Stimulated activated naive CD8-positive, alpha-beta T cell treated with anti-CD3 and anti-CD28 coated beads, Interleukin-15, Interleukin-2, amounts not matched to agents 100 U/mL and 50 U/mL, for 24 hours (primary cell): ENCODE measurements around the gene SPATA32.
"Not testable (repeated sequence)": the region's sequence is repeated elsewhere in the genome, so short reads cannot be mapped to it uniquely, and the experiment has no call there.

ENCODE experiments used
- ATAC-seq: fragments of 150-1000 bp; cut with Tn5 transposase; one replicate; pipeline ENCODE4 v1.10.0; 2021
- DNase-seq: peaks from one replicate; pipeline ENCODE4 v3.0.0; 2021

The SPATA32 gene, protein sequence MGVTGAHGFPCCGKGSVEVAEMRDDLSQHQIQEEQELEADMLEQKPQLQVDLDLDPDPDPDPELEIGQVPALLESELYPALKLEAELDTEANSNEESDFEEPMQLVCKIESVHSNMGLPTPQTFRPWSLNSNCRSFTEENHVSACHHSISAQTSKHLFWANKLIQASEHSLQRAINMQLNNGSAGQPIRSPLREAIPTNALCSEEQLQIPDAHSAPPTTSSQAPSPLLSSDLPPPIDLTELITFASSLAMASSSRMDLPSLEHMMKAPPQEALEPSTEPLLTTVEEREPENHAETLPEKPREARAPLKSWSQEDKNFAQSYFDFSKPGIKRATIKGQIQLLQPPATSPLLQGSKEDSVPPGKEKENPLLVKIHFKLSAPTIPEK

DNA sequence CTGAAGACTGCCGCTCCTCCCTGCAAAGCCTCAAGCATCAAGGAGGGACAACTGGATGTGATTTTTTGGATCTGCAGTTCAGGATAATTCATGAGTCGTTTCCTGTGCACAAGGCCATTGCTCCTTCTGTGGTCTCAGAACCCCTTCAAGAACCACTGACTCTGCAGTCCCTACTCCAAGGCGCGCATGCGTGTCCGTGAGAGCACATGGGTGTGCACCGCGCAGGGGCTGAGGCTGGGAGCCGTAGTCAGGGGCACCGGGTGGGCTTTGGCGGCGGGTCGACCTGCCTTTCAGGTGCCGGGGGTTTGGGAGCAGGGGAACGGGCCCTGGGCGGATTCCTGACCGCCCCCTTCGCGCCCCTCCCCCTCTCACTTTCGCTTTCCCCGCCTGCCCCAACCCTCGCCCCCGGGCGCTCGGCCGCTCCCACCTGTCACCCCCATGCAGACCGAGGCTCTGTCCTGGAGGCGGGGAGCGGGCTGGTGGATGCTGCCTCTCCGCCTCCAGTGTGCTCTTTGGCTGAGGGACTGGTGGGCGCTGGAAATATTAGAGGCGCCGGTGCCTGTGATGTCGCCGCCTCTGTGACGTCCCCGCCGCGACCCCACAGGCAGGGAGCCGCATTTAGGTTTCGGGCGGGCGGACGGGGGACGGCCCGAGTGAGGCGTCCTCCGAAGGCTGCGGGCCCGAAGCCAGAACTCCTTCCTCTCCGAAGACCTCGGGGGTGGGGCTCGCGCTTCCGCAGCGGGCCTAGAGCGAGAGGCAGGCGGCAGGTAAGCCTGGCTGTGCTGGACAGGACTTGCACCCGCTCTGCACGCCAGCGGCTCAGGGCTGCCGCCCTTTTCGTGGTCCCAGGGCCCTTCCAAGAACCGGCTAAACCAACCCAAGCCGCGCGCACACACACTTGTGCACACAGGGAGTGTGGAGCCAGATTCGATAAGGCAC is at the start of gene SPATA32:
TSS of gene SPATA32 (minus strand) at position 518 of the 939 bp plus-strand sequence. CDS start at position 440, 78 bp downstream.
- peak; percentile 81 for ATAC-seq
- peak; percentile 84 for DNase-seq

GRCh38 chr17:45311401-45311759 is 49.5 kb upstream of the SPATA32 start:
- DNase-seq (no peak), ATAC-seq (no peak)

GRCh38 chr17:45310380-45311324 is 48.8 kb upstream of the SPATA32 start:
- no peak for ATAC-seq
- no peak for DNase-seq

- no peak for ATAC-seq
Observed at GRCh38 chr17:45309400-45309799, 47.5 kb upstream of the SPATA32 start.

DNA sequence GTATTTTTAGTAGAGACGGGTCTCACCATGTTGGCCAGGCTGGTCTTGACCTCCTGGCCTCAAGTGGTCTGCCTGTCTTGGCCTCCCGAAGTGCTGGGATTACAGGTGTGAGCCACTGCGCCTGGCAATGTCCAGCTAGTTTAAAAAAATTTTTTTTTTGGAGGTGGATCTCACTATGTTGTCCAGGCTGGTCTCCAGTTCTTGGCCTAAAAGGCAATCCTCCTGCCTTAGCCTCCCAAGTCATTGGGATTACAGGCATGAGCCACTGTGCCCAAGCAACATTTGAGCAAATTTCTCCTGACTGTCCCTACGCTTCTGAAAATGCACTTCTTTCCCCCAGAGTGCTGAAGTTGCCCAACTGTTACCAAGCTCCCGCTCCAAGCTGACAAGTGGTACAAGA is 46.9 kb upstream of the SPATA32 start:
- no peak for ATAC-seq
- DNase-seq, result no peak

More at GRCh38 chr17:45309400-45309799, 47.5 kb upstream of the SPATA32 start:
- no peak for DNase-seq

- DNase-seq, result no peak
- no peak for ATAC-seq
Observed at GRCh38 chr17:45308016-45308365, 46.1 kb upstream of the SPATA32 start.

DNA sequence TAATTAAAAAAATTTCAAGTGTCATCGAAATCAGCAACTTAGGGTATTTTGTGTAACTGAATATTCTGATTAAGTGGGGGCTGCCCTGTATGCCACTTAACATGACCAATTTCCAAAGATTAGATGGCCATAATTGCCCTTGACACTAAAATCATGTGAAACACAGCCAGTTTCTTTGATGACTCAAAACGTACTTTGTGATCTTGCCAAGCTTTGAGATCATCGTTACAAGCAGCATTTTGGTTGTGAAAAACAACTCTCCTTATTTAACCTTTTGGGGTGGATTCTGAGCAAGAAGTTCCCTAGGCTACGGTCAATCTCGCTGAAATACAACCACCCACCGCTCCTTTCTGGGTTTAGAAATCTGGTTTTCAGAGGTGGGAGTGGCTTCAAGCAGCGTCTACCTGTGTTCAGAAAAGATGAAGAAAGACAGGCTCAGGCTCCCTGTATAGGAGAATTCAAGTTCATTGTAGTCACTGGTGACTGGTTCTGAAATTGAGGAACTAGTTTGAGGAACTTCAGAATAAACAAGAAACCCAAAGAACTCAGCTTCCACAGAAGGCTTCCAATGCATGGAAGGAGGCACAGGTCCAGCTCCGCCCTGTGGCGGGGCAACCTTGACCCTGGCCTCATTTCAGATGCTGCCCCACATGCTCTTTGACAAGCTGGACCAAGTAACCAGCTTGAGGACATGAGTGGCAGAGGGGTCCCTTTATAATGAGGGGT is 45.6 kb upstream of the SPATA32 start:
- DNase-seq, result peak; percentile 57
- peak; percentile 50 for ATAC-seq

DNA sequence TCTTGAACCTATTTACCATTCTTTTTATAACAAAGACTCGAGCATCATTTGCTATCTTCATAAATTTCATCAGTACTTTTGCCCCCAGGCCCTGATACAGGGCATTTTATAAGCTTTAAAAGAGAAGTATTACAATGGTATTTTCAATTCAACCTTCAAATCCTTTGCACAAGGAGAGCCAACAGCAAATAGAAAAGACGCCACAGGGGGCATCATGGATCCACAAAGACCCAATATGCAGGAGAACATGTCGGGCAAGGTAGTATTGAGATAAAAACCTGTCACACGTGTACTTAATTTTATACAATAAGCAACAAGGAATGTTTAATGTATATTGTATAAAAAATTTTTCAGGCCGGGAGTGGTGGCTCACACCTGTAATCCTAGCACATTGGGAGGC is 44.7 kb upstream of the SPATA32 start:
- no peak for ATAC-seq
- DNase-seq, result no peak

DNA sequence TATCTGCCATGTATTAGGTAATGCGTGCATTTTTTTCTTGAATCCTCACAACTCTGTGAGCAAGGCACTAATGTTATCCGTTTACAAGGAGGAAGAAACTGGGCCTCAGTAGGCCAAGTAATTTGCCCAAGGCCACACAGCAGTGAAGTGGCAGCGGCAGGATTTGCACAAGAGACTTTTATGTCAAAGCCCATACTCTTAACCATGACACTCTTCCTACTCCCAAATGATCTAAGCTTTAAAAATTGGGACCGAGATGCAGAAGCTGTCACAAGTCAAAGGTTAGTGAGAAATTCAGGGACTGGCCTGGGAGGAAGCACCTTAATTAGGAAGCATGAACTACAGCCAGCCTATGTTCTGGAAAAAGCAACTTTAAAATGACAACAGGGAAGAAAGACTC is 44.2 kb upstream of the SPATA32 start:
- ATAC-seq (no peak), DNase-seq (no peak)

DNA sequence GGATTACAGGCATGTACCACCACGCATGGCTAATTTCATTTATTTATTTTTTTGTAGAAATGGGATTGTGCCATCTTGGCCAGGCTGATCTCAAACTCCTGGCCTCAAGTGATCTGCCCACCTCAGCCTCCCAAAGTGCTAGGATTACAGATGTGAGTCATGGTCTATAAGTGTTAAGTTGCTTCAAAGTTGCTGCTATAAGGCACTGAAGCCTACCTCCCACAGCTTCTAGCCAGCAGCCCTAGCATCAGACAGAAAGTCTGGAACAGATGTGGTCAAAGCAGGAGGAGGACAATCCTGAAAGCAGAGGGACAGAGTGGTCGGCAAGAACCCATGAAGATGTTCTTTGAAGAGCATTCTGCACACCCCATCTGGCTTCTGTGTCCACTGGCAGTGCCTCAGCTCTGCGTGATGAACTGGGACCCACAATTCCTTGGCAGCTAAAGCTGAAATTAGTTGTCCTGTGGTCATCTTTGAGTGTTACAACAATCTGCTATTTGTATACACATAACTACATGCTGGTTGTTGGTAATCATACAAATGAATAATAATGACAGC is 43.7 kb upstream of the SPATA32 start:
- ATAC-seq, result no peak

GRCh38 chr17:45302649-45303173 is 40.8 kb upstream of the SPATA32 start:
- ATAC-seq (peak; percentile 53), DNase-seq (peak; percentile 58)

More for the DNA sequence above, 43.7 kb upstream of the SPATA32 start:
- no peak for DNase-seq

- not testable (repeated sequence) for DNase-seq, ATAC-seq
Observed at GRCh38 chr17:45302220-45302619, 40.3 kb upstream of the SPATA32 start.

DNA sequence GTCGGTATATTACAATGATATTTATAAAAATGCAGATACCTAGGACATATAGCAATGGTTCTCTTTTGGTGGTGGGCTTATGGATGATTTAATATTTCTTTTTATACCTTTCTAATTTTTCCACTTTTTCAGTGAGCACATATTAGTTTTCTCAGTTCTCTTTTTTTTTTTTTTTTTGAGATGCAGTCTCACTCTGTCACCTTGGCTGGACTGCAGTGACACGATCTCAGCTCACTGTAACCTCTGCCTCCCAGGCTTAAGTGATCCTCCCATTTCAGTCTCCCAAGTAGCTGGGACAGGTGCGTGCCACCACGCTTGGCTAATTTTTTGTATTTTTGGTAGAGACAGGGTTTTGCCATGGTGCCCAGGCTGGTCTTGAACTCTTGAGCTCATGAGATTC is 39.8 kb upstream of the SPATA32 start:
- DNase-seq, result no peak

DNA sequence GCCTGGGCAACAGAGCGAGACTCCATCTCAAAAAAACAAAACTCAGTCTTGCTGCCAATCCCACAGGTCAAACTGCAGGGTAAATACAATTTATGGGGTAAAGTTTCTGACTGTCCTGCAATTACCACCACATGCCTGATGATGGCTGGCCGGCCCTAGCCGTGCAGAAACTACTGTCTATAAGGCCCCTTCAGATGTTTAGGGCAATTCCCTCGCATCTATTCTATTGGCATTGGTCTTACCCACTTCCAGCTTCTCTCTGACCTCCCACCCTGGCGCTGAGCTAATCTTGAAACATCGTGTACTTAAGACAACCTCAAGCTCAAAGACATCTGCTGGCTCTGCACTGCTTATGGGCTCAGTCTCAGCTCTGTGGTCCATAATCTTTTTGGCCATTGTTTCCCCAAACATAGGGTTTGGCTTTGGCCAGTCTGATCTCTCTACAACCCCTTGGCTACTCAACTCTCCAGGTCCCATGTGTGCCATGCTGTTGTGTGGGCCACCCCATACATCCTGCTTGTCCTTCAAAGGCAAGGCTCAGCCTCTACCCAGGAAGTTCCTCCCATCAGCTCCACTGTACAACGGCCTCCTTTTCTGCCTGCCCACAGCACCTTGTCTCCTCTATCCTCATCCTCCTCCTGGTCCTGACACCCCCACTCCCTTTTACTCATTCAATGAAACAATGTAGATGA is 38.3 kb upstream of the SPATA32 start:
- no peak for DNase-seq
- no peak for ATAC-seq

More for the DNA sequence above, 39.8 kb upstream of the SPATA32 start:
- ATAC-seq, result no peak

DNA sequence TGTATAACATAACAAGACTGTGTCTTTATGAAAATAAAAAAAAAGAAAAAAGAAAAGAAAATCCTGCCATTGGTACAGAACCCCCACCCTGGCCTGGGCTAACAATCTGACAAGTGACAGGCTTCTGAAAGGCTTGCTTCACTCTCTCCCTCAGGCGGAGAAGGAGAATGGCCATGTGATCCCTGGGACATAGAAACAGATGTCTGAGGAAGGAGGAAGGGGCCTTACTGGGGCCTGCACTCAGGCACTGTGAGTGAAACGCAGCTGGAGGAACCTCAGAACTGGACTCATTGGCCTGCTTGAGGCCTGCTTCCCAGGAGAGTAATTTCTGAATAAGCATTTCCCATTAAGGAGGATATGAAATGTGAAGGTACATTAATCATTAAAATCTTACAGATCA is 37.5 kb upstream of the SPATA32 start:
- ATAC-seq (no peak), DNase-seq (no peak)

- DNase-seq (no peak), ATAC-seq (no peak)
Observed at GRCh38 chr17:45298546-45299285, 36.8 kb upstream of the SPATA32 start.

- ATAC-seq, result no peak
- DNase-seq, result no peak
Observed at GRCh38 chr17:45296833-45297124, 34.9 kb upstream of the SPATA32 start.

DNA sequence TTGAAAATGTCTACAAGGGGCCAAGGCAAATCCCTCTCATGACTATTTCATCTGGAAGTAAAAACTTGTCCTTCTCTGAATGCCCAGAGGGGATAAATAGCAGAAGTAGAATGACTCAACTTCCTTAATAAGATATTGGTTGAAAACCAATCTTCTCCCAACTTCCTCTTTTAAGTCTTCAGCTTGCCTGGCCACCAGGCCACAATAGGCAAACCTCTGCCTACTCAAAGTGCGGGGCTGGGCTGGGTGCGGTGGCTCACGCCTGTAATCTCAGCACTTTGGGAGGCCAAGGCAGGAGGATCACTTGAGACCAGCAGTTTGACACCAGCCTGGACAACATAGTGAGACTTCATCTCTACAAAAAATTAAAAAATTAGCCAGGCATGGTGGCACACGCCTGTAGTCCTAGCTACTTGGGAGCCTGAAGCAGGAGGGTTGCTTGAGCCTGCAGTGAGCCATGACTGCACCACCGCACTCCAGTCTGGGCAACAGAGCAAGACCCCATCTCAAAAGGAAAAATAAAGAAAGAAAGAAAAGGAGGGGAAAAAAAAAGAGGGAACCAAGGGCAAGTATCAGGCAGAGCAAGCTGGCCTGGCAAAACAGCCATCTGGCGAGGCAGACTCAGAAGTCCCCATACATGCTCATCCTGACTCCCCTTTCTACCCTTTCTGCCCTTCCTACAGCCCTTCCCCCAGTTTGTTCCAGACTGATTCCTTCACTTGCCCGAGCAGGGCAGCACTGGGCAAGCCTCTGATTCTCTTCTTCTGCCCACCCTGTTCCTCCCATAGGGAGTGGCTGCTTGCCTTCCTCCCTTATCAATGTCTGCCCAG is 34.3 kb upstream of the SPATA32 start:
- ATAC-seq (peak; percentile 44), DNase-seq (no peak)

GRCh38 chr17:45294506-45294905 is 32.6 kb upstream of the SPATA32 start:
- ATAC-seq (no peak), DNase-seq (no peak)
